H1 (cell line): ENCODE measurements around the gene NEDD9. TPM values are rescaled to one million over a fixed set of nuclear protein-coding genes. Genes with fewer than 3 reads are reported as not detected.

ENCODE experiments used
- CTCF ChIA-PET: fragments of 300-600 bp; sonication (Branson Sonifier 250); formaldehyde crosslinking; loops from one replicate; lab custom pipeline; 2021; ENCODE audit not compliant: partially characterized antibody; lab: Charles Lee
- POLR2A ChIA-PET: fragments of 300-600 bp; sonication (Branson Sonifier 250); formaldehyde crosslinking; loops from one replicate; lab custom pipeline; 2021; ENCODE audit warnings: inconsistent platforms; ENCODE audit not compliant: partially characterized antibody; lab: Charles Lee
- DNase-seq, 2 experiments: peaks; one replicate each; pipeline versions ENCODE4 v3.0.0 to v3.0.0-alpha.2; 2010 to 2022; ENCODE audit warnings: low spot score in 2 of 2, low read depth in 1 of 2, mixed read lengths in 1 of 2
- FAIRE-seq: peaks from 2 replicates; lab custom pipeline; 2011; peaks lifted over from hg19 to GRCh38; lab: Jason Lieb, UNC
- H2AFZ ChIP-seq: 2 replicates; pipeline ENCODE4 v1.8.1; 2012; ENCODE audit warnings: low read length, inconsistent platforms
- H2AK5ac ChIP-seq: 2 replicates; pipeline ENCODE4 v1.6.1; 2013; ENCODE audit warnings: low read depth, low read length
- H2BK120ac ChIP-seq: replicated peaks from 2 replicates; pipeline ENCODE3; 2013; ENCODE audit warnings: low read depth, low read length, inconsistent platforms
- H2BK12ac ChIP-seq: 2 replicates; pipeline ENCODE4 v1.6.1; 2013; ENCODE audit warnings: low read depth, low read length
- H2BK15ac ChIP-seq: 2 replicates; pipeline ENCODE4 v1.6.1; 2013; ENCODE audit warnings: low read length
- H2BK20ac ChIP-seq: 2 replicates; pipeline ENCODE4 v1.6.1; 2013; ENCODE audit warnings: low read length
- H2BK5ac ChIP-seq: 2 replicates; pipeline ENCODE4 v1.6.1; 2013; ENCODE audit warnings: low read depth, low read length
- H3K14ac ChIP-seq: 2 replicates; pipeline ENCODE4 v1.6.1; 2013; ENCODE audit warnings: inconsistent platforms; ENCODE audit not compliant: insufficient read length
- H3K18ac ChIP-seq: 2 replicates; pipeline ENCODE4 v1.6.1; 2013; ENCODE audit warnings: low read length; ENCODE audit errors: extremely low read depth
- H3K23ac ChIP-seq: 2 replicates; pipeline ENCODE4 v1.6.1; 2013; ENCODE audit warnings: inconsistent platforms; ENCODE audit not compliant: insufficient read length
- H3K23me2 ChIP-seq: 2 replicates; pipeline ENCODE4 v1.6.1; 2013; ENCODE audit warnings: low read depth, low read length
- H3K27ac ChIP-seq: 2 replicates; pipeline ENCODE4 v1.6.1; 2011; ENCODE audit warnings: low read depth, low read length, inconsistent platforms
- H3K27me3 ChIP-seq, 4 experiments: replicated peaks in 1 of 4; 1 replicate in 1 of 4; 2 replicates in 3 of 4; pipeline versions ENCODE4 v1.6.1 to v1.8.1; 2011 to 2013; ENCODE audit warnings: low read length in 3 of 4, mild to moderate bottlenecking in 3 of 4, inconsistent platforms in 2 of 4, mixed read lengths in 2 of 4, moderate library complexity in 1 of 4; ENCODE audit not compliant: control insufficient read depth in 3 of 4, insufficient read depth in 3 of 4; ENCODE audit errors: extremely low read depth in 1 of 4
- H3K36me3 ChIP-seq, 4 experiments: 2 replicates each; pipeline versions ENCODE4 v1.6.1 to v1.8.1; 2011 to 2013; ENCODE audit warnings: mild to moderate bottlenecking in 4 of 4, low read length in 3 of 4, moderate library complexity in 2 of 4, control low read depth in 1 of 4, inconsistent platforms in 1 of 4; ENCODE audit not compliant: insufficient read depth in 4 of 4, control insufficient read depth in 2 of 4
- H3K4ac ChIP-seq: replicated peaks from 2 replicates; pipeline ENCODE3; 2013; ENCODE audit warnings: low read length, low read depth, mixed read lengths, inconsistent platforms; ENCODE audit not compliant: insufficient read length
- H3K4me1 ChIP-seq, 4 experiments: replicated peaks in 1 of 4; 1 replicate in 1 of 4; 2 replicates in 3 of 4; pipeline versions ENCODE4 v1.6.1 to v1.8.1; 2011 to 2013; ENCODE audit warnings: low read length in 3 of 4, inconsistent platforms in 2 of 4, mixed read lengths in 1 of 4; ENCODE audit not compliant: insufficient read depth in 4 of 4, control insufficient read depth in 3 of 4
- H3K4me2 ChIP-seq, 2 experiments: 2 replicates each; pipeline versions ENCODE4 v1.6.1 to v1.8.1; 2011 to 2013; ENCODE audit warnings: low read depth in 2 of 2, low read length in 2 of 2, control low read depth in 1 of 2, inconsistent platforms in 1 of 2, mild to moderate bottlenecking in 1 of 2; ENCODE audit not compliant: insufficient read depth in 1 of 2
- H3K4me3 ChIP-seq, 4 experiments: fragments of 200-600, 300-600 bp in 1 of 4; sonication (generic), shearing (Covaris generic), sonication (Bioruptor Twin) in 1 of 4; 2 replicates each; pipeline versions ENCODE4 v1.5.1 to v1.8.1; 2011 to 2016; ENCODE audit warnings: low read length in 4 of 4, low read depth in 3 of 4, control low read depth in 2 of 4, inconsistent platforms in 2 of 4, mild to moderate bottlenecking in 2 of 4, mixed read lengths in 1 of 4, moderate library complexity in 1 of 4; ENCODE audit not compliant: insufficient read depth in 2 of 4; ENCODE audit errors: extremely low read depth in 1 of 4
- H3K56ac ChIP-seq: replicated peaks from 2 replicates; pipeline ENCODE3; 2013; ENCODE audit warnings: low read depth, mild to moderate bottlenecking, mixed read lengths, low read length, inconsistent platforms; ENCODE audit not compliant: insufficient read length
- H3K79me1 ChIP-seq: 2 replicates; pipeline ENCODE4 v1.6.1; 2013; ENCODE audit warnings: low read depth, low read length, control low read depth
- H3K79me2 ChIP-seq, 2 experiments: 2 replicates each; pipeline versions ENCODE4 v1.6.1 to v1.8.1; 2012 to 2013; ENCODE audit warnings: low read length in 2 of 2, mild to moderate bottlenecking in 2 of 2, inconsistent platforms in 1 of 2; ENCODE audit not compliant: insufficient read depth in 2 of 2, control insufficient read depth in 1 of 2
- H3K9ac ChIP-seq, 4 experiments: replicated peaks in 1 of 4; 1 replicate in 1 of 4; 2 replicates in 3 of 4; pipeline versions ENCODE4 v1.6.1 to v1.8.1; 2011 to 2013; ENCODE audit warnings: low read depth in 3 of 4, low read length in 3 of 4, control low read depth in 2 of 4, mild to moderate bottlenecking in 2 of 4, moderate library complexity in 2 of 4, inconsistent platforms in 1 of 4; ENCODE audit errors: extremely low read depth in 1 of 4
- H3K9me3 ChIP-seq, 2 experiments: 2 replicates each; pipeline versions ENCODE4 v1.6.1 to v1.8.1; 2012 to 2013; ENCODE audit warnings: mild to moderate bottlenecking in 2 of 2, moderate library complexity in 2 of 2, control low read depth in 1 of 2, inconsistent platforms in 1 of 2, low read depth in 1 of 2, low read length in 1 of 2, mixed read lengths in 1 of 2; ENCODE audit not compliant: insufficient read depth in 2 of 2
- H4K20me1 ChIP-seq, 2 experiments: replicated peaks in 1 of 2; 2 replicates each; pipeline versions ENCODE3 to v1.8.1; 2011 to 2013; ENCODE audit warnings: inconsistent platforms in 2 of 2, low read length in 2 of 2, mild to moderate bottlenecking in 1 of 2; ENCODE audit not compliant: insufficient read depth in 2 of 2, control insufficient read depth in 1 of 2
- H4K5ac ChIP-seq: 2 replicates; pipeline ENCODE4 v1.6.1; 2013; ENCODE audit warnings: low read length, low read depth, mixed read lengths, inconsistent platforms; ENCODE audit not compliant: insufficient read length
- H4K8ac ChIP-seq: 2 replicates; pipeline ENCODE4 v1.8.0; 2013; ENCODE audit warnings: mild to moderate bottlenecking, moderate library complexity, low read length, inconsistent platforms; ENCODE audit not compliant: insufficient read depth; ENCODE audit errors: extremely low read depth
- H4K91ac ChIP-seq: replicated peaks from 2 replicates; pipeline ENCODE3; 2013; ENCODE audit warnings: low read length, mixed read lengths, inconsistent platforms; ENCODE audit not compliant: insufficient read length
- CEBPB ChIP-seq: IDR thresholded peaks from 2 replicates; pipeline ENCODE4 v1.6.1; 2012; ENCODE audit warnings: low read depth, low read length
- NRF1 ChIP-seq: IDR thresholded peaks from 2 replicates; pipeline ENCODE4 v1.6.1; 2011; ENCODE audit warnings: mild to moderate bottlenecking, low read depth, low read length, improper control_type of control experiment
- whole genome bisulfite sequencing, 2 experiments: shearing (Covaris generic) in 1 of 2; methylation state at CpG; one replicate each; pipeline versions ENCODE4 v1.1.6 to v1.1.7; 2013 to 2015; ENCODE audit warnings: low lambda C conversion rate in 2 of 2, mixed read lengths in 2 of 2, inconsistent platforms in 1 of 2, low coverage in 1 of 2, missing lambda C conversion rate in 1 of 2; ENCODE audit not compliant: insufficient replicate concordance in 2 of 2, insufficient coverage in 1 of 2, insufficient read length in 1 of 2; ENCODE audit errors: extremely low coverage in 1 of 2, missing lambda C conversion rate in 1 of 2; 5-methylcytosine and 5-hydroxymethylcytosine counted together
- polyA plus RNA-seq, 7 experiments: library from polyadenylated mRNA; depleted of rRNA in 3 of 7; stranded (reverse) in 5 of 7; unstranded in 2 of 7; fragments of >200 nt in 5 of 7; fragments of 200-250 nt in 2 of 7; gene quantifications; 1 replicate in 5 of 7; 2 replicates in 1 of 7; 4 replicates in 1 of 7; pipeline versions ENCODE4 v1.2.1 to v1.2.3, GENCODE V29; 2011 to 2013; ENCODE audit warnings: missing spikeins in 2 of 7, mixed read lengths in 2 of 7
- total RNA-seq: library from RNA; stranded (reverse); fragmentation: NEBNext Ultra II Directional; extraction: Animal tissue kit (Norgen Biotek cat#: 25700); gene quantifications from 2 replicates; pipeline ENCODE4 v1.2.1, GENCODE V29; 2021

Gene NEDD9
- total and polyA plus RNA-seq, 2 of the 8 experiments (the other 6 are each of a cell fraction or from before 2014, with no cell fraction given): 3.6 to 12.0 TPM

DNA sequence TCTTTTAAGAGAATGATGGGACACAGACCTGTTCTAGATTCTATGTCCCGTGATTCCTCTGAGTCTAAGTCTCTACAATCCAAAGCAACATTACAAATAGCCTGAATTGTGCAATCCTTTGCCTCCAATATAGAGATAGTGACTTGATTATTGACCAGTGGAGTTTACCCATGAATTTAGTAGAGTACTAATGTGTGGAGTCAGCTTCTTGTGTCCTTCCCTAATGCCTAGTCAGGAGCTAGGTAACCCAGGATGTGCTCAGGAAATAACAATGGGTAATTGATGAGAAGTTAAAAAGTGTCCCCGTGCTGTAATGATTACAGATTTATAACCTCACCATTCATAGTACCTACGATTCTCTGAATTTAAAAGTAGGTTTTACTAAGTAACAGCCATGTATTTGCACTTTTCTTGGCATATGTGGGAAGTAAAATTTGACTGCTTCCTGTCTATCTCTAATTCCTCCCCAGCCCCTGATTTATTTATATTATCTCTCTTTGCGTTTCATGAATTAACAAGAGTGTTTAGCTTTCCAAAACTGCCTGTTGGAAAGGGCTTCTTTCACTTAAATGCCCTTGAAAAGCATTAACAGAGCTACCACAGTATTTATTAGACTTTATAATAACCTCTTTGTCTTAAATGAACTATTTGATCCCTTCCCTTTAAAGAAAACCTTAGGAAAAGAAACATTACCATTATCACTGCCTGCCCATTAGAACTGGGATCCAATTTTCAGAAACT, 30.5 kb downstream of the NEDD9 start:
- TF ChIP-seq NRF1 (no peak), CEBPB (peak; percentile 51; the same call in 1 of the 2 replicates)
- H3K4me2 ChIP-seq: peak overlapping the region in 1 of 2 experiments; percentile 60; a peak in 1 of 4 replicates
- H3K18ac ChIP-seq: no peak overlapping the region
- H3K4ac ChIP-seq: no peak overlapping the region
- no peaks in the 10 kb centered on the region for H3K9me3 ChIP-seq
- no peak overlapping the region for H2AK5ac ChIP-seq
- H2BK15ac ChIP-seq: no peak overlapping the region
- no peak overlapping the region for H2BK12ac ChIP-seq
- no peak overlapping the region for H4K5ac ChIP-seq
- CTCF ChIA-PET: interaction anchor here (0.6 to 2.5 kb wide), 10 partner anchors 12 to 294 kb away, joined by 3 to 10 read pairs (median 5); no protein-coding TSS in a partner anchor
- no peaks in the 10 kb centered on the region; a peak in 1 of 7 replicates for H3K27me3 ChIP-seq
- no peak overlapping the region for H3K56ac ChIP-seq
- peaks cover 8 to 22% (median 20%) of the 10 kb centered on the region in 4 experiments; a peak in 6 of 7 replicates for H3K4me1 ChIP-seq
- H2BK120ac ChIP-seq: no peak overlapping the region
- H3K79me2 ChIP-seq: no peaks in the 10 kb centered on the region
- H3K4me3 ChIP-seq: no peak overlapping the region
- no peak overlapping the region for H4K8ac ChIP-seq
- DNase-seq: no peak
- H4K91ac ChIP-seq: no peak overlapping the region
- no peak overlapping the region for H2BK20ac ChIP-seq
- no peak overlapping the region for H3K9ac ChIP-seq
- no peak overlapping the region for H3K14ac ChIP-seq
- POLR2A ChIA-PET: no interaction called here
- no peaks in the 10 kb centered on the region for H3K36me3 ChIP-seq
- no peak overlapping the region for H2BK5ac ChIP-seq
- WGBS, 2 experiments: 77% methylated on average over 4 of the region's 4 CpGs; no CpG with 5 or more reads in 1 of the 2 experiments
- no peaks in the 10 kb centered on the region for H3K23me2 ChIP-seq
- no peaks in the 10 kb centered on the region for H3K79me1 ChIP-seq
- no peak for FAIRE-seq
- no peak overlapping the region for H3K27ac ChIP-seq
- no peaks in the 10 kb centered on the region for H4K20me1 ChIP-seq
- H2AFZ ChIP-seq: no peak overlapping the region
- H3K23ac ChIP-seq: no peak overlapping the region
